ENCODE data around the gene ARGLU1. TPM values are rescaled to one million over a fixed set of nuclear protein-coding genes. Genes with fewer than 3 reads are reported as not detected.

Gene ARGLU1, protein sequence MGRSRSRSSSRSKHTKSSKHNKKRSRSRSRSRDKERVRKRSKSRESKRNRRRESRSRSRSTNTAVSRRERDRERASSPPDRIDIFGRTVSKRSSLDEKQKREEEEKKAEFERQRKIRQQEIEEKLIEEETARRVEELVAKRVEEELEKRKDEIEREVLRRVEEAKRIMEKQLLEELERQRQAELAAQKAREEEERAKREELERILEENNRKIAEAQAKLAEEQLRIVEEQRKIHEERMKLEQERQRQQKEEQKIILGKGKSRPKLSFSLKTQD
- 23.0 and 36.2 TPM in 2 replicates for total RNA-seq

DNA sequence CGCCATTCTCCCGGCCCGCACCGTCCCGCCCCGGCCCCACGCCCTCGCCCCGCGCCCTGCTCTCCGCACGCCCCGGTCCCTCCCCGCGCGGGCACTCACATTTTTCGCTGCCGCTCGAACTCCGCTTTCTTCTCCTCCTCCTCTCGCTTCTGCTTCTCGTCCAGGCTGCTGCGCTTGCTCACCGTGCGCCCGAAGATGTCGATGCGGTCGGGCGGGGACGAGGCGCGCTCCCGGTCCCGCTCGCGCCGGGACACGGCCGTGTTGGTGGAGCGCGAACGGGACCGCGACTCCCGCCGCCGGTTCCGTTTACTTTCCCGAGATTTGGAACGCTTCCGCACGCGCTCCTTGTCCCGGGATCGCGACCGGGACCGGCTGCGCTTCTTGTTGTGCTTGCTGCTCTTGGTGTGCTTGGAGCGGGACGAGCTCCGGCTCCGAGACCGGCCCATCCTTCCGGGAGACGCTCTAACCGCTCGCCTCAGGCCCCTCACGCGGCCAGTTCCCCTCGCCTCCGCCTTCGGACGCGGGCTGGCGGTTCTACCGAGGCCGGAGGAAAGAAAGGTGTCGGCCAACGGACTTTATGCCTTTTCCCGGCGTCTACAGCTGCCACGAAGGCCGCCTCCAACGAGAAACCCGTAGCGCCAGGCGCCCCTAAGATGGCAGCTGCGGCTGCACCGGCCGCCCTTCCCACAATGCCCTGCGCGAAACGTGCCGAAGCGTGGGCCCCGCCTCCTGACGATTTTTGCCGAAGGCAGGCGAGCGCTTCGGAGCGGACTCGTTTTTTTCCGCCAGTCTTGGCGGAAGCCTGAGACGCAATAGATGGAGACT lies at the start of gene ARGLU1:
Gene ARGLU1, minus strand, starts transcription at position 664 of the 825 bp plus-strand sequence. Its CDS starts 218 bp downstream, at position 446.

GRCh38 chr13:106535552-106536243 lies 32.2 kb downstream of the ARGLU1 start, which contains the start of gene EFNB2:
EFNB2 (minus strand) TSS chr13:106535662; CDS start chr13:106534964, 698 bp downstream.

Other genes with a start within 250 kb of the ARGLU1 start
- gene EFNB2, start 32.5 kb downstream of the ARGLU1 start, total RNA-seq: 9.6 and 29.7 TPM in 2 replicates